ENCODE data around the gene OCEL1.

The OCEL1 gene

GRCh38 chr19:17240826-17241399, 14.9 kb downstream of the OCEL1 start:
- no peak for DNase-seq

GRCh38 chr19:17242431-17243208, 16.6 kb downstream of the OCEL1 start:
- DNase-seq, result no peak

- DNase-seq, result no peak
Measured at GRCh38 chr19:17243211-17243829, 17.3 kb downstream of the OCEL1 start.

GRCh38 chr19:17243830-17244617, 18.0 kb downstream of the OCEL1 start:
- DNase-seq, result no peak

GRCh38 chr19:17244618-17245534, 18.9 kb downstream of the OCEL1 start:
- no peak for DNase-seq

GRCh38 chr19:17245535-17245984, 19.5 kb downstream of the OCEL1 start, which contains the start of gene NR2F6:
Gene NR2F6 (minus strand): TSS chr19:17245919. CDS start chr19:17245220, 699 bp downstream.
- no peak for DNase-seq

GRCh38 chr19:17246681-17247425, 20.8 kb downstream of the OCEL1 start:
- DNase-seq, result no peak

- DNase-seq, result no peak
Measured at GRCh38 chr19:17248011-17248776, 22.2 kb downstream of the OCEL1 start.

- no peak for DNase-seq
Measured at GRCh38 chr19:17249887-17250548, 24.0 kb downstream of the OCEL1 start.

GRCh38 chr19:17254636-17255035, 28.6 kb downstream of the OCEL1 start:
- no peak for DNase-seq

GRCh38 chr19:17255150-17255621, 29.2 kb downstream of the OCEL1 start:
- no peak for DNase-seq

GRCh38 chr19:17256130-17256529, 30.1 kb downstream of the OCEL1 start:
- DNase-seq, result no peak

GRCh38 chr19:17259118-17259780, 33.2 kb downstream of the OCEL1 start:
- DNase-seq, result no peak

GRCh38 chr19:17259934-17260333, 33.9 kb downstream of the OCEL1 start:
- no peak for DNase-seq

GRCh38 chr19:17260842-17261325, 34.9 kb downstream of the OCEL1 start:
- peak; percentile 58 for DNase-seq

GRCh38 chr19:17262557-17262956, 36.5 kb downstream of the OCEL1 start:
- no peak for DNase-seq

GRCh38 chr19:17263712-17264640, 38.0 kb downstream of the OCEL1 start:
- no peak for DNase-seq

- no peak for DNase-seq
Measured at GRCh38 chr19:17264641-17264979, 38.6 kb downstream of the OCEL1 start, which contains the start of gene USHBP1. Gene USHBP1 (minus strand): TSS chr19:17264745. CDS start chr19:17264299, 446 bp downstream.

All from activated gamma-delta T cell (primary cell).